HepG2 (cell line): ENCODE results near the gene KCTD19. TPM values are rescaled to one million over a fixed set of nuclear protein-coding genes. Genes with fewer than 3 reads are reported as not detected.

Experiments used
- ATAC-seq: fragments of 200-7000 bp; cut with Tn5 transposase; 3 replicates; pipeline ENCODE4 v1.9.1; 2020; ENCODE audit warnings: mild to moderate bottlenecking, moderate library complexity
- BruUV-seq: library from RNA; stranded (reverse); fragments of 400-500 nt; replicated peaks from 2 replicates; lab custom pipeline; 2021; lab: Mats Ljungman, UMichigan
- CTCF ChIA-PET: fragments of 300-600 bp; formaldehyde crosslinking; extraction: SDS; loops from one replicate; lab custom pipeline; 2021; ENCODE audit warnings: low total read pairs, inconsistent platforms, low intra/inter-chr PET ratio; lab: Yijun Ruan, JAX
- POLR2A ChIA-PET: fragments of 350-600 bp; sonication (Branson Sonifier 250); formaldehyde crosslinking; loops from one replicate; lab custom pipeline; 2020; ENCODE audit warnings: antibody characterized with exemption, inconsistent platforms; lab: Yijun Ruan, JAX
- DNase-seq: peaks from one replicate; pipeline ENCODE4 v3.0.0-alpha.2; 2015; ENCODE audit warnings: low spot score
- FAIRE-seq: peaks from 3 replicates; lab custom pipeline; 2011; peaks lifted over from hg19 to GRCh38; lab: Jason Lieb, UNC
- H2AFZ ChIP-seq: one replicate; pipeline ENCODE4 v1.6.1; 2011; ENCODE audit warnings: low read length, inconsistent platforms
- H3K27ac ChIP-seq: fragments of 300-600 bp; 3 replicates; pipeline ENCODE4 v1.8.0; 2011; ENCODE audit warnings: mixed run types, mild to moderate bottlenecking, mixed read lengths, low read length, inconsistent platforms; ENCODE audit not compliant: insufficient read depth; ENCODE audit errors: extremely low read length
- H3K27me3 ChIP-seq, 2 experiments: fragments of 200-600 bp in 1 of 2; 2 replicates in 1 of 2; 3 replicates in 1 of 2; pipeline versions ENCODE4 v1.6.0 to v1.8.0; 2011; ENCODE audit warnings: low read length in 2 of 2, mild to moderate bottlenecking in 2 of 2, moderate library complexity in 2 of 2, inconsistent platforms in 1 of 2; ENCODE audit not compliant: insufficient read depth in 2 of 2, control insufficient read depth in 1 of 2
- H3K36me3 ChIP-seq, 2 experiments: fragments of 200-600 bp in 1 of 2; replicated peaks in 1 of 2; 2 replicates in 1 of 2; 3 replicates in 1 of 2; pipeline versions ENCODE4 v1.5.1 to v1.8.0; 2011; ENCODE audit warnings: low read length in 2 of 2, inconsistent platforms in 1 of 2; ENCODE audit not compliant: insufficient read depth in 2 of 2, control insufficient read depth in 1 of 2
- H3K4me1 ChIP-seq: 2 replicates; pipeline ENCODE4 v1.5.1; 2012; ENCODE audit warnings: low read length, inconsistent platforms; ENCODE audit not compliant: insufficient read depth
- H3K4me2 ChIP-seq: 2 replicates; pipeline ENCODE4 v1.6.0; 2011; ENCODE audit warnings: low read depth, low read length, inconsistent platforms
- H3K4me3 ChIP-seq, 3 experiments: fragments of 200-600 bp in 1 of 3; sonication (generic), shearing (Covaris generic) in 1 of 3; replicated peaks in 1 of 3; 2 replicates each; pipeline ENCODE4 v1.5.1; 2011 to 2016; ENCODE audit warnings: low read length in 3 of 3, inconsistent platforms in 2 of 3, low read depth in 2 of 3, mild to moderate bottlenecking in 2 of 3, control low read depth in 1 of 3, mixed read lengths in 1 of 3; ENCODE audit not compliant: insufficient read depth in 1 of 3
- H3K79me2 ChIP-seq: one replicate; pipeline ENCODE4 v1.6.1; 2011; ENCODE audit warnings: low read length, inconsistent platforms; ENCODE audit not compliant: insufficient read depth
- H3K9ac ChIP-seq: 2 replicates; pipeline ENCODE4 v1.6.0; 2011; ENCODE audit warnings: mild to moderate bottlenecking, low read depth, low read length, inconsistent platforms; ENCODE audit not compliant: insufficient read depth
- H3K9me3 ChIP-seq: 2 replicates; pipeline ENCODE4 v1.5.1; 2012; ENCODE audit warnings: mild to moderate bottlenecking, low read length
- H4K20me1 ChIP-seq: 2 replicates; pipeline ENCODE4 v1.6.0; 2011; ENCODE audit warnings: inconsistent platforms, mild to moderate bottlenecking, low read length, moderate library complexity; ENCODE audit not compliant: insufficient read depth
- FOXO1 ChIP-seq: sonication (generic); formaldehyde crosslinking; IDR thresholded peaks from 2 replicates; pipeline ENCODE4 v1.4.0; 2020; ENCODE audit warnings: missing genetic modification reagents
- FOXP4 ChIP-seq: sonication (generic); formaldehyde crosslinking; IDR thresholded peaks from 2 replicates; pipeline ENCODE4 v1.4.0; 2020; ENCODE audit warnings: missing genetic modification reagents
- JARID2 ChIP-seq: sonication (generic); formaldehyde crosslinking; IDR thresholded peaks from 2 replicates; pipeline ENCODE4 v1.8.1; 2023; ENCODE audit warnings: missing genetic modification reagents, inconsistent platforms; ENCODE audit not compliant: insufficient replicate concordance
- PATZ1 ChIP-seq: sonication (generic); formaldehyde crosslinking; IDR thresholded peaks from 2 replicates; pipeline ENCODE4 v1.4.0; 2020; ENCODE audit warnings: missing genetic modification reagents
- RXRA ChIP-seq: sonication (generic); formaldehyde crosslinking; IDR thresholded peaks from 2 replicates; pipeline ENCODE4 v1.5.1; 2020; ENCODE audit warnings: missing genetic modification reagents
- SP140L ChIP-seq: sonication (generic); formaldehyde crosslinking; IDR thresholded peaks from 2 replicates; pipeline ENCODE4 v1.4.0; 2020; ENCODE audit warnings: missing genetic modification reagents, borderline replicate concordance
- SRSF4 ChIP-seq: fragments of 200-400 bp; formaldehyde crosslinking; IDR thresholded peaks from one replicate; pipeline ENCODE4 v1.6.1; 2018; ENCODE audit warnings: mild to moderate bottlenecking, low read depth, low read length, moderate library complexity; ENCODE audit not compliant: poor library complexity, severe bottlenecking
- THAP11 ChIP-seq: IDR thresholded peaks from 2 replicates; pipeline ENCODE4 v1.6.1; 2016; ENCODE audit warnings: missing biosample characterization, missing genetic modification reagents
- THAP9 ChIP-seq: sonication (generic); formaldehyde crosslinking; IDR thresholded peaks from 2 replicates; pipeline ENCODE4; 2020; ENCODE audit warnings: missing genetic modification reagents, mild to moderate bottlenecking, borderline replicate concordance
- ZNF709 ChIP-seq: sonication (generic); formaldehyde crosslinking; IDR thresholded peaks from 2 replicates; pipeline ENCODE4 v1.5.0; 2020; ENCODE audit warnings: mild to moderate bottlenecking, missing genetic modification reagents
- ZNF761 ChIP-seq: sonication (generic); formaldehyde crosslinking; conservative IDR thresholded peaks from 2 replicates; pipeline ENCODE4 v1.4.0; 2020; ENCODE audit warnings: mild to moderate bottlenecking, missing genetic modification reagents
- ZSCAN22 ChIP-seq: sonication (generic); formaldehyde crosslinking; IDR thresholded peaks from 2 replicates; pipeline ENCODE4 v1.4.0; 2020; ENCODE audit warnings: mild to moderate bottlenecking, missing genetic modification reagents
- WGBS: methylation state at CpG from one replicate; pipeline ENCODE4 v1.1.6; 2017; ENCODE audit warnings: low lambda C conversion rate; 5-methylcytosine and 5-hydroxymethylcytosine counted together
- in situ Hi-C: cut with HindIII; loops from 2 replicates; pipeline ENCODE4 v1.10.0; 2017; ENCODE audit warnings: low pct_unique_long_range_greater_than_20kb; ENCODE audit not compliant: extremely low pct_ligation_motif_present
- intact Hi-C: fragments of 100-400 bp; cut with micrococcal nuclease; formaldehyde crosslinking; loops from one replicate; pipeline ENCODE4 v1.10.0; 2022; ENCODE audit not compliant: unreplicated experiment
- polyA plus RNA-seq, 8 experiments: library from polyadenylated mRNA; depleted of rRNA in 3 of 8; stranded (reverse) in 7 of 8; unstranded in 1 of 8; fragments of >200 nt; fragmentation: Illumina TruSeq in 4 of 8; extraction: Trizol in 4 of 8; gene quantifications; 2 replicates each; pipeline versions ENCODE4 v1.2.1 to v1.2.3, GENCODE V29; 2011 to 2016; ENCODE audit warnings: low read depth in 4 of 8, missing spikeins in 1 of 8, mixed read lengths in 1 of 8; ENCODE audit not compliant: insufficient read depth in 1 of 8
- total RNA-seq, 5 experiments: library from RNA; depleted of rRNA; stranded (reverse); fragments of >200 nt; fragmentation: Illumina TruSeq; extraction: Trizol; gene quantifications; 2 replicates each; pipeline ENCODE4 v1.2.3, GENCODE V29; 2016; ENCODE audit warnings: low read depth in 1 of 5

KCTD19 gene
- total and polyA plus RNA-seq, 2 of the 13 experiments (the other 11 are each of a cell fraction or from before 2014, with no cell fraction given) = not detected

- TF ChIP-seq THAP9 (peak; percentile 22; the same call in 1 of the 2 replicates), RXRA (CRISPR knock-in tag) (0 out of 2 replicates have a peak, but pooled peaks have one; percentile 20)
Measured at GRCh38 chr16:67249178-67250044, 77.1 kb downstream of the KCTD19 start (continued).

GRCh38 chr16:67248401-67249177 is 78.0 kb downstream of the KCTD19 start, which contains the start of gene SLC9A5:
TSS of gene SLC9A5 (plus strand) at chr16:67248979. CDS start at chr16:67249015, 36 bp downstream.
- DNase-seq (no peak), ATAC-seq (peak; percentile 11), FAIRE-seq (no peak)
- intact Hi-C loops (no loop called here), in situ Hi-C loops (no loop called here)
- H3K9ac ChIP-seq = peak within 1 kb of the TSS; percentile 53; the same call in 1 of the 2 replicates
- peak within 1 kb of the TSS; percentile 59 to 85 (median 63) for H3K4me3 ChIP-seq
- ChIA-PET CTCF (no interaction called here), POLR2A (interaction anchor here (1.2 to 6.1 kb wide), 6 partner anchors 13 to 56 kb away, joined by 3 to 71 read pairs (median 10); partner anchors contain the start of gene TMEM208)
- H4K20me1 ChIP-seq = no peaks in the 10 kb centered on the region
- H3K4me1 ChIP-seq = peaks cover 56% of the 10 kb centered on the region
- peaks cover 0 to 22% of the 10 kb centered on the region in 2 experiments; a peak in 3 of 5 replicates for H3K27me3 ChIP-seq
- no peak within 1 kb of the TSS for H3K27ac ChIP-seq
- 2% methylated on average over 23 of the region's 75 CpGs for WGBS
- no peaks in the 10 kb centered on the region for H3K79me2 ChIP-seq
- H3K4me2 ChIP-seq = peak within 1 kb of the TSS; percentile 97
- no peaks in the 10 kb centered on the region for H3K9me3 ChIP-seq
- peaks cover 0 to 2% of the 10 kb centered on the region in 2 experiments; a peak in 1 of 5 replicates for H3K36me3 ChIP-seq
- BruUV-seq = no TSS peak
- H2AFZ ChIP-seq = peak within 1 kb of the TSS; percentile 50
- TF ChIP-seq ZSCAN22 (CRISPR knock-in tag) (no peak), FOXO1 (CRISPR knock-in tag) (no peak), SRSF4 (no peak), JARID2 (CRISPR knock-in tag) (no peak), SP140L (CRISPR knock-in tag) (no peak), PATZ1 (CRISPR knock-in tag) (peak; percentile 70), ZNF761 (CRISPR knock-in tag) (no peak), FOXP4 (CRISPR knock-in tag) (no peak), ZNF709 (no peak), THAP11 (no peak)
